Hepatocyte (in vitro differentiated cells): ENCODE results near the gene SKA2.

Experiments used
- EZH2 ChIP-seq: fragments of 200-600 bp; sonication (generic); IDR thresholded peaks from 2 replicates; pipeline ENCODE4 v1.6.1; 2016; ENCODE audit warnings: antibody characterized with exemption, mild to moderate bottlenecking, borderline replicate concordance
- TF ChIP-seq, protein P1 (sequence below): fragments of 200-600 bp; sonication (generic); IDR thresholded peaks from 2 replicates; pipeline ENCODE4 v1.5.1; 2016; ENCODE audit warnings: antibody characterized with exemption, mild to moderate bottlenecking; ENCODE audit not compliant: poor library complexity

DNA sequence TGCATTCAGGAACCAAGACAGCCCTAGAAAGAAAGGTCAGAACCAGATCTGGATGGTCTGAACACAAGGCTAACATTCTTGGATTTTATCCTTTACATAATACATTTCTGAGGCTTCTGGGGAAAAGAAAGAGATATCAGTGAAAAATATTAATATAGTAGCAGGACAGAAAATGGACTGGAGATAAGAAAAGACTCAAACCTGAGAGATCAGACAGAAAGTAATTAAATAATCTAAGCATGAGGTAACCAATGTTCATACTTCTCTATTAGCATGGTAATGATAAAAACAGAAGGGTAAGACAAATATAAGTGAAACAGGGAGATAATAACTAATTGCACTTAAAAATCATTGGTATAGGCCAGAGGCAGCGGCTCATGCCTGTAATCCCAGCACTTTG lies 53.8 kb downstream of the SKA2 start:
- TF ChIP-seq, protein P1, sequence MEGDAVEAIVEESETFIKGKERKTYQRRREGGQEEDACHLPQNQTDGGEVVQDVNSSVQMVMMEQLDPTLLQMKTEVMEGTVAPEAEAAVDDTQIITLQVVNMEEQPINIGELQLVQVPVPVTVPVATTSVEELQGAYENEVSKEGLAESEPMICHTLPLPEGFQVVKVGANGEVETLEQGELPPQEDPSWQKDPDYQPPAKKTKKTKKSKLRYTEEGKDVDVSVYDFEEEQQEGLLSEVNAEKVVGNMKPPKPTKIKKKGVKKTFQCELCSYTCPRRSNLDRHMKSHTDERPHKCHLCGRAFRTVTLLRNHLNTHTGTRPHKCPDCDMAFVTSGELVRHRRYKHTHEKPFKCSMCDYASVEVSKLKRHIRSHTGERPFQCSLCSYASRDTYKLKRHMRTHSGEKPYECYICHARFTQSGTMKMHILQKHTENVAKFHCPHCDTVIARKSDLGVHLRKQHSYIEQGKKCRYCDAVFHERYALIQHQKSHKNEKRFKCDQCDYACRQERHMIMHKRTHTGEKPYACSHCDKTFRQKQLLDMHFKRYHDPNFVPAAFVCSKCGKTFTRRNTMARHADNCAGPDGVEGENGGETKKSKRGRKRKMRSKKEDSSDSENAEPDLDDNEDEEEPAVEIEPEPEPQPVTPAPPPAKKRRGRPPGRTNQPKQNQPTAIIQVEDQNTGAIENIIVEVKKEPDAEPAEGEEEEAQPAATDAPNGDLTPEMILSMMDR = no peak
- no peak for TF ChIP-seq EZH2
